Glutamatergic neuron (in vitro differentiated cells): ENCODE results near the gene AADAC. TPM values are rescaled to one million over a fixed set of nuclear protein-coding genes. Genes with fewer than 3 reads are reported as not detected.
"Not testable (repeated sequence)": the region's sequence is repeated elsewhere in the genome, so short reads cannot be mapped to it uniquely, and the experiment has no call there.

ENCODE experiments used
- DNase-seq: peaks from one replicate; pipeline ENCODE4 v3.0.0; 2022
- H3K27ac Mint-ChIP-seq: one replicate; pipeline ENCODE4 v1.8.0; 2020; ENCODE audit warnings: mild to moderate bottlenecking, mixed read lengths, inconsistent platforms; ENCODE audit not compliant: unreplicated experiment
- H3K27me3 Mint-ChIP-seq: one replicate; pipeline ENCODE4 v1.8.0; 2020; ENCODE audit warnings: mild to moderate bottlenecking, moderate library complexity, mixed read lengths, inconsistent platforms; ENCODE audit not compliant: unreplicated experiment
- H3K36me3 Mint-ChIP-seq: one replicate; pipeline ENCODE4 v1.8.0; 2020; ENCODE audit warnings: mild to moderate bottlenecking, mixed read lengths, inconsistent platforms; ENCODE audit not compliant: unreplicated experiment
- H3K4me1 Mint-ChIP-seq: one replicate; pipeline ENCODE4 v1.8.0; 2020; ENCODE audit warnings: mild to moderate bottlenecking, low read depth, mixed read lengths, inconsistent platforms; ENCODE audit not compliant: unreplicated experiment
- H3K4me3 Mint-ChIP-seq: one replicate; pipeline ENCODE4 v1.8.0; 2020; ENCODE audit warnings: mild to moderate bottlenecking, mixed read lengths, inconsistent platforms; ENCODE audit not compliant: unreplicated experiment
- H3K9me3 Mint-ChIP-seq: one replicate; pipeline ENCODE4 v1.8.0; 2020; ENCODE audit warnings: mild to moderate bottlenecking, moderate library complexity, mixed read lengths, inconsistent platforms; ENCODE audit not compliant: unreplicated experiment
- CTCF ChIP-seq: fragments of 200-600 bp; sonication (generic); IDR thresholded peaks from one replicate; pipeline ENCODE4 v1.5.0; 2021; ENCODE audit not compliant: partially characterized antibody, unreplicated experiment
- total RNA-seq: library from RNA; stranded (reverse); fragmentation: NEBNext Ultra II Directional; extraction: Animal tissue kit (Norgen Biotek cat#: 25700); gene quantifications from one replicate; pipeline ENCODE4 v1.2.1, GENCODE V29; 2021; ENCODE audit not compliant: unreplicated experiment

The AADAC gene
- total RNA-seq, 1 donor from 2014 or later: not detected

GRCh38 chr3:151806838-151807237 is 7.1 kb upstream of the AADAC start:
- H3K36me3 Mint-ChIP-seq: peaks cover 10% of the 10 kb centered on the region
- TF ChIP-seq CTCF: no peak

GRCh38 chr3:151808926-151809325 is 5.0 kb upstream of the AADAC start:
- DNase-seq, H3K27ac Mint-ChIP-seq, H3K27me3 Mint-ChIP-seq, H3K9me3 Mint-ChIP-seq, H3K4me3 Mint-ChIP-seq, H3K4me1 Mint-ChIP-seq: not testable (repeated sequence)
- peaks cover 10% of the 10 kb centered on the region for H3K36me3 Mint-ChIP-seq

More at GRCh38 chr3:151806838-151807237, 7.1 kb upstream of the AADAC start:
- no peak for DNase-seq
- H3K27ac Mint-ChIP-seq: no peak overlapping the region
- no peak overlapping the region for H3K4me3 Mint-ChIP-seq
- H3K9me3 Mint-ChIP-seq: peaks cover 1% of the 10 kb centered on the region
- no peaks in the 10 kb centered on the region for H3K4me1 Mint-ChIP-seq
- H3K27me3 Mint-ChIP-seq: peaks cover 2% of the 10 kb centered on the region

- Mint-ChIP-seq H3K27me3 (peaks cover 2% of the 10 kb centered on the region), H3K9me3 (peaks cover 1% of the 10 kb centered on the region), H3K4me1 (no peaks in the 10 kb centered on the region), H3K4me3 (no peak overlapping the region), H3K36me3 (peaks cover 10% of the 10 kb centered on the region), H3K27ac (no peak overlapping the region)
- no peak for TF ChIP-seq CTCF
- DNase-seq: no peak
Observed at GRCh38 chr3:151811474-151811873, 2.4 kb upstream of the AADAC start.

GRCh38 chr3:151814588-151814987 is 672 bp downstream of the AADAC start:
- Mint-ChIP-seq H3K27me3 (no peaks in the 10 kb centered on the region), H3K9me3 (no peaks in the 10 kb centered on the region), H3K4me3 (no peak overlapping the region), H3K36me3 (no peaks in the 10 kb centered on the region), H3K4me1 (no peaks in the 10 kb centered on the region), H3K27ac (no peak overlapping the region)
- TF ChIP-seq CTCF: no peak
- DNase-seq: no peak

GRCh38 chr3:151816091-151816604 is 2.2 kb downstream of the AADAC start:
- H3K27ac Mint-ChIP-seq: no peak overlapping the region
- no peaks in the 10 kb centered on the region for H3K27me3 Mint-ChIP-seq
- no peaks in the 10 kb centered on the region for H3K9me3 Mint-ChIP-seq
- H3K36me3 Mint-ChIP-seq: no peaks in the 10 kb centered on the region
- H3K4me3 Mint-ChIP-seq: no peak overlapping the region
- no peaks in the 10 kb centered on the region for H3K4me1 Mint-ChIP-seq
- DNase-seq: no peak
- TF ChIP-seq CTCF: no peak
